SK-N-SH (cell line): Measurements from ENCODE around the gene TMED6. TPM values are rescaled to one million over a fixed set of nuclear protein-coding genes. Genes with fewer than 3 reads are reported as not detected.

Experiments used
- CTCF ChIA-PET: fragments of 300-600, 350-600 bp; formaldehyde crosslinking; extraction: SDS; loops from one replicate; lab custom pipeline; 2021; lab: Yijun Ruan, JAX
- POLR2A ChIA-PET: fragments of 350-600 bp; sonication (Branson Sonifier 250); formaldehyde crosslinking; extraction: SDS; loops from one replicate; lab custom pipeline; 2020; ENCODE audit warnings: antibody characterized with exemption, inconsistent platforms; lab: Yijun Ruan, JAX
- DNase-seq: peaks from one replicate; pipeline ENCODE4 v3.0.0; 2012
- H2AFZ ChIP-seq: fragments of 200-600 bp; sonication (generic); 2 replicates; pipeline ENCODE4 v1.8.1; 2016; ENCODE audit warnings: antibody characterized with exemption, mild to moderate bottlenecking, low read depth
- H3F3A ChIP-seq: fragments of 200-600 bp; sonication (generic); replicated peaks from 2 replicates; pipeline ENCODE3; 2016; ENCODE audit warnings: antibody characterized with exemption, mild to moderate bottlenecking; ENCODE audit not compliant: insufficient read depth
- H3K27ac ChIP-seq, 2 experiments: fragments of 200-500 bp in 1 of 2; fragments of 200-600 bp in 1 of 2; sonication (Bioruptor generic) in 1 of 2; sonication (generic), shearing (Covaris generic) in 1 of 2; 2 replicates each; pipeline versions ENCODE4 v1.5.1 to v1.6.1; 2014 to 2016; ENCODE audit warnings: low read depth in 2 of 2, inconsistent platforms in 1 of 2, low read length in 1 of 2, mild to moderate bottlenecking in 1 of 2, mixed read lengths in 1 of 2
- H3K27me3 ChIP-seq: fragments of 200-600 bp; sonication (generic), shearing (Covaris generic); 2 replicates; pipeline ENCODE4 v1.6.1; 2016; ENCODE audit warnings: mixed run types; ENCODE audit not compliant: insufficient read depth
- H3K36me3 ChIP-seq, 2 experiments: fragments of 200-500 bp in 1 of 2; fragments of 200-600 bp in 1 of 2; sonication (Bioruptor generic) in 1 of 2; sonication (generic) in 1 of 2; replicated peaks in 1 of 2; 2 replicates each; pipeline versions ENCODE3 to v1.5.1; 2014 to 2016; ENCODE audit warnings: low read length in 1 of 2, mild to moderate bottlenecking in 1 of 2; ENCODE audit not compliant: insufficient read depth in 2 of 2, control insufficient read depth in 1 of 2
- H3K4me1 ChIP-seq, 2 experiments: fragments of 200-500 bp in 1 of 2; fragments of 200-600 bp in 1 of 2; sonication (Bioruptor generic) in 1 of 2; sonication (generic), shearing (Covaris generic) in 1 of 2; 2 replicates each; pipeline versions ENCODE4 v1.5.1 to v1.6.1; 2014 to 2016; ENCODE audit warnings: low read depth in 1 of 2, low read length in 1 of 2, mixed run types in 1 of 2; ENCODE audit not compliant: insufficient read depth in 2 of 2, control insufficient read depth in 1 of 2
- H3K4me2 ChIP-seq: fragments of 200-600 bp; sonication (generic), shearing (Covaris generic); 2 replicates; pipeline ENCODE4 v1.6.1; 2017; ENCODE audit warnings: mixed run types
- H3K4me3 ChIP-seq, 2 experiments: fragments of 200-500 bp in 1 of 2; fragments of 200-600 bp in 1 of 2; sonication (Bioruptor generic) in 1 of 2; sonication (generic), shearing (Covaris generic) in 1 of 2; 2 replicates each; pipeline versions ENCODE4 v1.5.1 to v1.8.1; 2014 to 2016; ENCODE audit warnings: low read depth in 2 of 2, inconsistent platforms in 1 of 2, low read length in 1 of 2, mild to moderate bottlenecking in 1 of 2, mixed read lengths in 1 of 2, moderate library complexity in 1 of 2
- H3K79me2 ChIP-seq: fragments of 200-600 bp; sonication (generic); 2 replicates; pipeline ENCODE4 v1.8.1; 2017; ENCODE audit warnings: mild to moderate bottlenecking; ENCODE audit not compliant: insufficient read depth
- H3K9ac ChIP-seq: fragments of 200-600 bp; sonication (generic); 2 replicates; pipeline ENCODE4 v1.6.1; 2017; ENCODE audit warnings: mixed run types
- H3K9me2 ChIP-seq: fragments of 200-600 bp; sonication (generic); 2 replicates; pipeline ENCODE4 v1.6.1; 2017; ENCODE audit warnings: mixed run types
- H3K9me3 ChIP-seq: fragments of 200-600 bp; sonication (generic); 2 replicates; pipeline ENCODE4 v1.6.1; 2017; ENCODE audit warnings: mixed run types, mild to moderate bottlenecking, moderate library complexity
- H4K20me1 ChIP-seq: fragments of 200-600 bp; sonication (generic); 2 replicates; pipeline ENCODE4 v1.6.1; 2017; ENCODE audit warnings: mild to moderate bottlenecking, mixed run types; ENCODE audit not compliant: insufficient read depth
- CHD2 ChIP-seq: fragments of 150-350 bp; IDR thresholded peaks from 2 replicates; pipeline ENCODE4 v1.6.1; 2018; ENCODE audit warnings: low read length; ENCODE audit not compliant: partially characterized antibody
- CTCF ChIP-seq: fragments of 200-600 bp; sonication (generic); IDR thresholded peaks from 2 replicates; pipeline ENCODE4 v1.6.1; 2017; ENCODE audit warnings: antibody characterized with exemption, mild to moderate bottlenecking, moderate library complexity
- ELF1 ChIP-seq: IDR thresholded peaks from 2 replicates; pipeline ENCODE4 v1.4.0; 2012
- EP300 ChIP-seq, 2 experiments: IDR thresholded peaks; 2 replicates each; pipeline versions ENCODE4 v1.4.0 to v1.6.1; 2012; ENCODE audit warnings: borderline replicate concordance in 1 of 2, low read depth in 1 of 2, low read length in 1 of 2
- EZH2phosphoT487 ChIP-seq: fragments of 200-600 bp; sonication (generic); IDR thresholded peaks from 2 replicates; pipeline ENCODE4 v1.6.1; 2017; ENCODE audit warnings: low read depth, mixed run types, mild to moderate bottlenecking, antibody characterized with exemption, moderate library complexity, borderline replicate concordance
- FOXM1 ChIP-seq: IDR thresholded peaks from 2 replicates; pipeline ENCODE4 v1.4.0; 2012; ENCODE audit warnings: low read depth, mild to moderate bottlenecking
- GABPA ChIP-seq: IDR thresholded peaks from 2 replicates; pipeline ENCODE4 v1.4.0; 2012; ENCODE audit warnings: low read depth, mild to moderate bottlenecking
- GATA2 ChIP-seq: sonication (generic); formaldehyde crosslinking; IDR thresholded peaks from 2 replicates; pipeline ENCODE4 v1.5.0; 2020; ENCODE audit warnings: mild to moderate bottlenecking, missing genetic modification reagents
- IRF3 ChIP-seq: fragments of 150-350 bp; IDR thresholded peaks from 2 replicates; pipeline ENCODE4 v1.6.1; 2016; ENCODE audit warnings: mild to moderate bottlenecking, low read depth, low read length
- JUND ChIP-seq: IDR thresholded peaks from 2 replicates; pipeline ENCODE4 v1.4.0; 2012
- MAX ChIP-seq: IDR thresholded peaks from 2 replicates; pipeline ENCODE4 v1.4.0; 2012; ENCODE audit warnings: low read depth
- MEF2A ChIP-seq: IDR thresholded peaks from 2 replicates; pipeline ENCODE4 v1.4.0; 2012; ENCODE audit warnings: low read depth, borderline replicate concordance
- MXI1 ChIP-seq: IDR thresholded peaks from 2 replicates; pipeline ENCODE4 v1.6.1; 2012; ENCODE audit warnings: mild to moderate bottlenecking, low read depth, low read length, improper control_type of control experiment
- NFIC ChIP-seq: IDR thresholded peaks from 2 replicates; pipeline ENCODE4 v1.4.0; 2012; ENCODE audit warnings: borderline replicate concordance
- NRF1 ChIP-seq: IDR thresholded peaks from 2 replicates; pipeline ENCODE4 v1.6.1; 2012; ENCODE audit warnings: low read depth, mild to moderate bottlenecking, low read length
- PBX3 ChIP-seq: IDR thresholded peaks from 2 replicates; pipeline ENCODE4; 2012
- POLR2AphosphoS5 ChIP-seq: IDR thresholded peaks from 2 replicates; pipeline ENCODE4 v1.6.1; 2012; ENCODE audit warnings: low read depth, low read length
- RAD21 ChIP-seq: IDR thresholded peaks from 2 replicates; pipeline ENCODE4 v1.6.1; 2012; ENCODE audit warnings: mild to moderate bottlenecking, low read length
- RCOR1 ChIP-seq: fragments of 150-350 bp; IDR thresholded peaks from 2 replicates; pipeline ENCODE4 v1.6.1; 2017; ENCODE audit warnings: antibody characterized with exemption, low read length
- SIN3A ChIP-seq: IDR thresholded peaks from 2 replicates; pipeline ENCODE4 v1.6.1; 2012; ENCODE audit warnings: low read depth, mild to moderate bottlenecking, low read length, moderate library complexity, borderline replicate concordance
- SMC3 ChIP-seq: IDR thresholded peaks from 2 replicates; pipeline ENCODE4 v1.6.1; 2012; ENCODE audit warnings: low read depth, low read length, improper control_type of control experiment
- TAF1 ChIP-seq: IDR thresholded peaks from 2 replicates; pipeline ENCODE4 v1.6.1; 2012; ENCODE audit warnings: low read depth, mild to moderate bottlenecking, low read length, moderate library complexity, borderline replicate concordance
- TEAD4 ChIP-seq: IDR thresholded peaks from 2 replicates; pipeline ENCODE4 v1.4.0; 2012; ENCODE audit warnings: mild to moderate bottlenecking, borderline replicate concordance; ENCODE audit not compliant: insufficient read depth
- USF1 ChIP-seq: IDR thresholded peaks from 2 replicates; pipeline ENCODE4 v1.4.0; 2012; ENCODE audit warnings: low read depth, borderline replicate concordance
- YY1 ChIP-seq: IDR thresholded peaks from 2 replicates; pipeline ENCODE4 v1.4.0; 2012; ENCODE audit warnings: low read depth, mild to moderate bottlenecking
- ZBTB33 ChIP-seq: IDR thresholded peaks from 2 replicates; pipeline ENCODE4 v1.4.0; 2012; ENCODE audit warnings: low read depth, borderline replicate concordance
- WGBS: methylation state at CpG from one replicate; pipeline ENCODE4 v1.1.6; 2017; ENCODE audit warnings: low lambda C conversion rate; 5-methylcytosine and 5-hydroxymethylcytosine counted together
- polyA plus RNA-seq, 3 experiments: library from polyadenylated mRNA; depleted of rRNA; stranded (reverse); fragments of >200 nt; gene quantifications; 2 replicates each; pipeline ENCODE4 v1.2.3, GENCODE V29; 2012

TMED6 gene
- polyA plus RNA-seq, 1 of the 3 experiments (the other 2 are of a cell fraction) = not detected

- Histone ChIP-seq H3K27ac (peak within 1 kb of the TSS; percentile 79 to 80), H3K79me2 (peaks cover 44% of the 10 kb centered on the region), H3F3A (peaks cover 20% of the 10 kb centered on the region), H3K9ac (peak within 1 kb of the TSS; percentile 89), H2AFZ (peak within 1 kb of the TSS; percentile 90; the same call in 1 of the 2 replicates), H4K20me1 (peaks cover 10% of the 10 kb centered on the region; the same call in 1 of the 2 replicates), H3K9me3 (no peaks in the 10 kb centered on the region), H3K9me2 (no peaks in the 10 kb centered on the region), H3K4me3 (peak within 1 kb of the TSS; percentile 76 to 85), H3K36me3 (peaks cover 10 to 18% of the 10 kb centered on the region in 2 experiments), H3K27me3 (no peaks in the 10 kb centered on the region), H3K4me2 (peak within 1 kb of the TSS; percentile 94), H3K4me1 (peaks cover 0 to 5% of the 10 kb centered on the region in 2 experiments; a peak in 1 of 4 replicates)
- CTCF ChIA-PET = interaction anchor here (0.6 to 3.1 kb wide), 9 partner anchors 9 to 161 kb away, joined by 3 to 16 read pairs (median 3); partner anchors contain the start of gene PDF
- 26% methylated on average over 25 of the region's 70 CpGs for WGBS
- peak; percentile 99 for DNase-seq
- POLR2A ChIA-PET = no interaction called here
- 0 out of 2 replicates have a peak, but pooled peaks have one; percentile 27 for TF ChIP-seq NRF1
- TF ChIP-seq GABPA = no peak
- peak; percentile 51 for TF ChIP-seq MXI1
- TF ChIP-seq TAF1 = peak; percentile 84
- no peak for TF ChIP-seq EP300 (IDR thresholded peaks at IDR 0.05; ENCODE audit: borderline replicate concordance in 1 of 2, low read depth in 1 of 2, low read length in 1 of 2)
- peak; percentile 73 for TF ChIP-seq ELF1
- no peak for TF ChIP-seq RCOR1
- TF ChIP-seq MEF2A = no peak
- TF ChIP-seq CTCF = peak; percentile 66
- no peak for TF ChIP-seq USF1
- no peak for TF ChIP-seq FOXM1
- no peak for TF ChIP-seq NFIC
- no peak for TF ChIP-seq TEAD4
- peak; percentile 64 for TF ChIP-seq CHD2
- TF ChIP-seq SMC3 = no peak
- peak; percentile 48 for TF ChIP-seq PBX3
- no peak for TF ChIP-seq ZBTB33
- TF ChIP-seq GATA2 (CRISPR knock-in tag) = no peak
- TF ChIP-seq JUND = no peak
- TF ChIP-seq SIN3A = peak; percentile 96; the same call in 1 of the 2 replicates
- no peak for TF ChIP-seq MAX
- no peak for TF ChIP-seq IRF3
- TF ChIP-seq POLR2AphosphoS5 = peak; percentile 18; the same call in 1 of the 2 replicates
- TF ChIP-seq RAD21 = no peak
- TF ChIP-seq YY1 = no peak
- TF ChIP-seq EZH2phosphoT487 = no peak
Measured at GRCh38 chr16:69310653-69311532, 40.7 kb downstream of the TMED6 start, which contains the start of gene VPS4A. VPS4A (plus strand) TSS chr16:69311350; CDS start chr16:69311512, 162 bp downstream.
